ENCODE data around the gene CILP.
A peak's percentile ranks its signal among the peaks of the same experiment; 100 is the strongest.

The CILP gene

DNA sequence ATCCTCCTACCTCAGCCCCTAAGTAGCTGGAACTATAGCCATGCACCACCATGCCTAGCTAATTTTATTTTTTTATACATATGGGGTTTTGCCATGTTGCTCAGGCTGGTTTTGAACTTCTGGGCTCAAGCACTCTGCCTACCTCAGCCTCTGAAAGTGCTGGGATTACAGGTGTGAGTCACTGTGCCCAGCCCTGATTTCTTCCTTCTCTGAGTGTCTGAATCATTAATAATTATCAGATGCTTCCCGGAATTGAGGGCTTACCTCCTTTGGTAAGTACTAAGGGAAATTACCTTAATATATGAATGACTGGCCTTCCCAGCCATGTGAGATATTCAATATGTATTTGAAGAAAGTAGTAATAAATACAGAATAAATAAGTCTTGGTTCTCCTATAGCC lies 33.4 kb downstream of the CILP start:
- Mint-ChIP-seq H3K4me1 (peaks cover 8% of the 10 kb centered on the region), H3K9me3 (no peaks in the 10 kb centered on the region), H3K27me3 (ENCODE audit: low read depth) (no peaks in the 10 kb centered on the region), H3K36me3 (ENCODE audit: low read depth) (peaks cover 49% of the 10 kb centered on the region), H3K4me3 (no peak overlapping the region), H3K27ac (no peak overlapping the region)
- TF ChIP-seq, protein P1, sequence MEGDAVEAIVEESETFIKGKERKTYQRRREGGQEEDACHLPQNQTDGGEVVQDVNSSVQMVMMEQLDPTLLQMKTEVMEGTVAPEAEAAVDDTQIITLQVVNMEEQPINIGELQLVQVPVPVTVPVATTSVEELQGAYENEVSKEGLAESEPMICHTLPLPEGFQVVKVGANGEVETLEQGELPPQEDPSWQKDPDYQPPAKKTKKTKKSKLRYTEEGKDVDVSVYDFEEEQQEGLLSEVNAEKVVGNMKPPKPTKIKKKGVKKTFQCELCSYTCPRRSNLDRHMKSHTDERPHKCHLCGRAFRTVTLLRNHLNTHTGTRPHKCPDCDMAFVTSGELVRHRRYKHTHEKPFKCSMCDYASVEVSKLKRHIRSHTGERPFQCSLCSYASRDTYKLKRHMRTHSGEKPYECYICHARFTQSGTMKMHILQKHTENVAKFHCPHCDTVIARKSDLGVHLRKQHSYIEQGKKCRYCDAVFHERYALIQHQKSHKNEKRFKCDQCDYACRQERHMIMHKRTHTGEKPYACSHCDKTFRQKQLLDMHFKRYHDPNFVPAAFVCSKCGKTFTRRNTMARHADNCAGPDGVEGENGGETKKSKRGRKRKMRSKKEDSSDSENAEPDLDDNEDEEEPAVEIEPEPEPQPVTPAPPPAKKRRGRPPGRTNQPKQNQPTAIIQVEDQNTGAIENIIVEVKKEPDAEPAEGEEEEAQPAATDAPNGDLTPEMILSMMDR (IDR thresholded peaks at IDR 0.05; ENCODE audit: unreplicated experiment in 3 of 3), result no peak

DNA sequence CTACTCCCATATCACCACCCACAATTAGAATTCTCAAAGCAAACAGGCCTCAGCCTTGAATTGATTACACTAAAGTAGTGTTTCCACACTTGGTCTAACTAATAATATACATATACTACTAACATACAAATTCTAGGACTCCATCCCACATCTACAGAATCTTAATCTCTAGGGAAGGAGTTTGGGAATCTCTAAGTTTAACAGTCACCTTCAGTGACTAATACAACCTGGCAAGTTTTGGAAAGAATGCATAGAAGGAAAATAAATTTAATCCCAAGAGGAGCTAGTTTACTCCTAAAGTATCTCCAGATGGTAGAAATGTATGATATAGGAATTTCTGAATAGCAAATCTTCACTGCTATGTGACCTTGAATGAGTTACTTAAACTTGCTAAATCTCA lies 35.2 kb downstream of the CILP start:
- TF ChIP-seq, protein P1 (IDR thresholded peaks at IDR 0.05; ENCODE audit: unreplicated experiment in 3 of 3), result no peak
- H3K4me1 Mint-ChIP-seq, result peaks cover 1% of the 10 kb centered on the region
- peaks cover 63% of the 10 kb centered on the region for H3K36me3 Mint-ChIP-seq (ENCODE audit: low read depth)
- peak overlapping the region in 1 of 3 experiments; percentile 3 for H3K27ac Mint-ChIP-seq
- no peaks in the 10 kb centered on the region for H3K9me3 Mint-ChIP-seq
- no peaks in the 10 kb centered on the region for H3K27me3 Mint-ChIP-seq (ENCODE audit: low read depth)
- H3K4me3 Mint-ChIP-seq, result no peak overlapping the region

DNA sequence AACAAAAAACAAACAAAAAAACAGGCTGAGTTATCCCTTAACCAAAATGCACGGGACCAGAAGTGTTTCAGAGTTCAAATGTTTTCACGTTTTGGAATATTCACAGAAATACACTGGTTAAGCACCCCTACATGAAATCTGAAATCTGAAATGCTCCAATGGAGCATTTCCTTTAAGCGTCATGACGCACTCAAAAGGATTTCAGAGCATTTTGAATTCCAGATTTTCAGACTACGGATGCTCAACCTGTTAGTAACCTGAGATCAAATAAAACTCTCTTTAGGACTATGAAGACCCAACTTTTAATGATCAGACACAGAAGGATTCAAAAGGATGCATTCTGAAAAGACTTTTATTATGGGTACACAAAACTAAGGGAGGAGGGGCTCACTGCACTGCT lies 35.8 kb downstream of the CILP start:
- no peak overlapping the region for H3K27ac Mint-ChIP-seq
- TF ChIP-seq, protein P1 (IDR thresholded peaks at IDR 0.05; ENCODE audit: unreplicated experiment in 3 of 3), result no peak
- H3K4me3 Mint-ChIP-seq, result no peak overlapping the region
- H3K4me1 Mint-ChIP-seq, result no peaks in the 10 kb centered on the region
- no peaks in the 10 kb centered on the region for H3K27me3 Mint-ChIP-seq (ENCODE audit: low read depth)
- no peaks in the 10 kb centered on the region for H3K9me3 Mint-ChIP-seq
- H3K36me3 Mint-ChIP-seq (ENCODE audit: low read depth), result peaks cover 63% of the 10 kb centered on the region

DNA sequence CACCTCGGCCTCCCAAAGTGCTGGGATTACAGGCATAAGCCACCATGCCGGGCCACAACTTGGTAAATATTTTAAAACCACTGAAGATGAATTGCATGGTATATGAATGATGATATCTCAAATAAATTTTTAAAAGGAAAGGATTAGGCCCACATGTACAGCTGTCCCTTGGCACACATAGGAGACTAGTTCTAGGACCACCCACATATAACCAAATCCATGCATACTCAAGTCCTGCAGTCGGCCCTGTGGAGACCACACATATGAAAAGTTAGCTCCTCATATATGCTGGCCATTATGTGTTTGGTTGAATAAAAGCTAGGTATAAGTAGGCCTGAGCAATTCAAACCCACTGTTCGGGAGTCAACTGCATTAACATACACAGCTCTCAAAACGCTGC lies 36.8 kb downstream of the CILP start:
- Mint-ChIP-seq H3K4me1 (no peaks in the 10 kb centered on the region), H3K9me3 (no peaks in the 10 kb centered on the region), H3K27ac (no peak overlapping the region)

DNA sequence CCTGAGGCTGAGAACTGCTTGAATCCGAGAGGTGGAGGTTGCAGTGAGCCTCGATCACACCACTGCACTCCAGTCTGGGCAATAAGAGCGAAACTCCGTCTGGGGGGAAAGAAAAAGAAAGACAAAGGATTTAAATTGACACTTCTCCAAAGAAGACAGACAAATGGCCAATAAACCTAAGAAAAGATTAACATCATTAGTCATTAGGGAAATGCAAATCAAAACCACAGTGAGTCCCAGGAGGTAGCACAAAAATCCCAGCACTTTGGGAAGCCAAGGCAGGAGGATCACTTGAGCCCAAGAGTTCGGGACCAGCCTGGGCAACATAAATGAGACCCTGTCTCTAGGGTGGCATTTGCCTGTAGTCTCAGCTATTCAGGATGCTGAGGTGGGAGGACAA lies 38.7 kb downstream of the CILP start:
- H3K4me3 Mint-ChIP-seq, result no peak overlapping the region
- TF ChIP-seq, protein P1 (IDR thresholded peaks at IDR 0.05; ENCODE audit: unreplicated experiment in 3 of 3), result no peak
- H3K27me3 Mint-ChIP-seq (ENCODE audit: low read depth), result no peaks in the 10 kb centered on the region
- H3K36me3 Mint-ChIP-seq (ENCODE audit: low read depth), result peaks cover 58% of the 10 kb centered on the region
- no peaks in the 10 kb centered on the region for H3K4me1 Mint-ChIP-seq
- H3K27ac Mint-ChIP-seq, result no peak overlapping the region
- H3K9me3 Mint-ChIP-seq, result no peaks in the 10 kb centered on the region

More for the DNA sequence above, 36.8 kb downstream of the CILP start:
- no peak overlapping the region for H3K4me3 Mint-ChIP-seq
- TF ChIP-seq, protein P1 (IDR thresholded peaks at IDR 0.05; ENCODE audit: unreplicated experiment in 3 of 3), result no peak
- peaks cover 62% of the 10 kb centered on the region for H3K36me3 Mint-ChIP-seq (ENCODE audit: low read depth)
- no peaks in the 10 kb centered on the region for H3K27me3 Mint-ChIP-seq (ENCODE audit: low read depth)

DNA sequence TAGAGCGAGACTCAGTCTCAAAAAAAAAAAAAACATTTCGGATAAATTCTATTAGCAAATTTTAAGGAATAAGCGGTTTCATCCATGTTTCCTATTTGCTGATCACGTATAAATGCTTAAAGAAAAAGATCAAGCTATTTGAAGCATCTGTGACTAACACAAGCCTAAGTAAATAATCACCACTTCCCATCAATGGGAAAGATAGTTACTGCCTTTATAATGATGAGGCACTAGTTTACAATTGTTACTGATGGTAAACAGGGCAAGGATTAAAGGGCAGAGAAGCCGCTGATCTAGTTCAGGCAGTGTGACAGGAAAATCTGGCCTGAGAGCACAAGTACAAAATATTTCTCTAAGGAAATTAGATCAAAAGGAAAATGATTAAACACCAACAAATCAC lies 39.8 kb downstream of the CILP start:
- Mint-ChIP-seq H3K9me3 (no peaks in the 10 kb centered on the region), H3K4me1 (no peaks in the 10 kb centered on the region), H3K27me3 (ENCODE audit: low read depth) (no peaks in the 10 kb centered on the region), H3K36me3 (ENCODE audit: low read depth) (peaks cover 58% of the 10 kb centered on the region), H3K4me3 (no peak overlapping the region), H3K27ac (no peak overlapping the region)
- TF ChIP-seq, protein P1 (IDR thresholded peaks at IDR 0.05; ENCODE audit: unreplicated experiment in 3 of 3), result no peak

All from nephron (organoid).